GM19372 (cell line): ENCODE data around the gene BOLL.
"Not testable (repeated sequence)": the region's sequence is repeated elsewhere in the genome, so short reads cannot be mapped to it uniquely, and the experiment has no call there.

ENCODE experiments used
- ATAC-seq: cut with Tn5 transposase; IDR thresholded peaks from one replicate; pipeline ENCODE4 v1.9.1; 2021; ENCODE audit warnings: mild to moderate bottlenecking, low read depth, moderate library complexity; ENCODE audit not compliant: unreplicated experiment

Gene BOLL

GRCh38 chr2:197799068-197799467 is 13.9 kb upstream of the BOLL start:
- no peak for ATAC-seq

- no peak for ATAC-seq
Measured at GRCh38 chr2:197798187-197798586, 13.1 kb upstream of the BOLL start.

- ATAC-seq, result no peak
Measured at GRCh38 chr2:197795277-197795676, 10.2 kb upstream of the BOLL start.

- ATAC-seq, result no peak
Measured at GRCh38 chr2:197793456-197793855, 8.3 kb upstream of the BOLL start.

- ATAC-seq, result peak; percentile 60
Measured at GRCh38 chr2:197786010-197786877, 1.1 kb upstream of the BOLL start.

GRCh38 chr2:197782126-197782525 is 3.0 kb downstream of the BOLL start:
- ATAC-seq, result no peak

GRCh38 chr2:197779261-197779660 is 5.9 kb downstream of the BOLL start:
- ATAC-seq, result no peak

GRCh38 chr2:197777823-197778407 is 7.2 kb downstream of the BOLL start:
- no peak for ATAC-seq

- no peak for ATAC-seq
Measured at GRCh38 chr2:197760293-197760657, 24.8 kb downstream of the BOLL start.

- ATAC-seq, result no peak
Measured at GRCh38 chr2:197759625-197760292, 25.4 kb downstream of the BOLL start.

GRCh38 chr2:197759013-197759412 is 26.1 kb downstream of the BOLL start:
- no peak for ATAC-seq

- no peak for ATAC-seq
Measured at GRCh38 chr2:197740200-197740599, 44.9 kb downstream of the BOLL start.

GRCh38 chr2:197728555-197729544 is 56.3 kb downstream of the BOLL start:
- ATAC-seq, result not testable (repeated sequence)

GRCh38 chr2:197727011-197727410 is 58.1 kb downstream of the BOLL start:
- no peak for ATAC-seq

- ATAC-seq, result no peak
Measured at GRCh38 chr2:197717863-197718262, 67.3 kb downstream of the BOLL start.

- no peak for ATAC-seq
Measured at GRCh38 chr2:197713271-197713670, 71.8 kb downstream of the BOLL start.

- no peak for ATAC-seq
Measured at GRCh38 chr2:197711578-197711977, 73.5 kb downstream of the BOLL start.

GRCh38 chr2:197710424-197711042 is 74.6 kb downstream of the BOLL start:
- ATAC-seq, result peak; percentile 65

- ATAC-seq, result not testable (repeated sequence)
Measured at GRCh38 chr2:197709140-197709539, 76.0 kb downstream of the BOLL start.

- ATAC-seq, result no peak
Measured at GRCh38 chr2:197708331-197708730, 76.8 kb downstream of the BOLL start.
